ENCODE measurements around the gene RGSL1.

DNA sequence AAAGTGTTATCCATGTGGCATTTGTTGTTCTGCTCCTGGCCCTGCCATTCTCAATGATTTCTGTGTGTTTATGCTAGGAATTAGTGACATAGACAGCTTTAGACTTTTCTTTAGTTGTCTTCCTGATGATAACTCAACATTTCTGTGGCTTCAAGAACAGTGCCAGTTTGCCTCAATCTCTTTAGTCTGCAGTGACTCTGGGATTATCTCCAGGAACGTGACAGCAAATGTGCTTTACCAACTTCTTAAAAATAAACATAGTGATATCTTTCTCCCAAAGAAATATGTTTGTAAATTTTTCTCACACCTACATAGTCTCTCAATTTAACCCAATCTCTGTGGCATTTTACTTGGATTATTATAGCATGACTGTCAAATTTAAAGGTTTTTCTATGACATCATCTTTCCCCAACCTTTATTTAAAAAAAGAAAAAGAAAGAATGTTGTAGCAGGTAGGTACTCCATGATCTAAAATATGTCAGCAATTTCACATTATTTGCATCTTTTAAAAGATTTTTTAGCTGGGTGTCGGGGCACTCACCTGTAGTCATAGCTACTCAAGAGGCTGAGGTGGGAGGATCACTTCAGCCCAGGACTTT, 114.6 kb downstream of the RGSL1 start:
- TF ChIP-seq, protein P1, sequence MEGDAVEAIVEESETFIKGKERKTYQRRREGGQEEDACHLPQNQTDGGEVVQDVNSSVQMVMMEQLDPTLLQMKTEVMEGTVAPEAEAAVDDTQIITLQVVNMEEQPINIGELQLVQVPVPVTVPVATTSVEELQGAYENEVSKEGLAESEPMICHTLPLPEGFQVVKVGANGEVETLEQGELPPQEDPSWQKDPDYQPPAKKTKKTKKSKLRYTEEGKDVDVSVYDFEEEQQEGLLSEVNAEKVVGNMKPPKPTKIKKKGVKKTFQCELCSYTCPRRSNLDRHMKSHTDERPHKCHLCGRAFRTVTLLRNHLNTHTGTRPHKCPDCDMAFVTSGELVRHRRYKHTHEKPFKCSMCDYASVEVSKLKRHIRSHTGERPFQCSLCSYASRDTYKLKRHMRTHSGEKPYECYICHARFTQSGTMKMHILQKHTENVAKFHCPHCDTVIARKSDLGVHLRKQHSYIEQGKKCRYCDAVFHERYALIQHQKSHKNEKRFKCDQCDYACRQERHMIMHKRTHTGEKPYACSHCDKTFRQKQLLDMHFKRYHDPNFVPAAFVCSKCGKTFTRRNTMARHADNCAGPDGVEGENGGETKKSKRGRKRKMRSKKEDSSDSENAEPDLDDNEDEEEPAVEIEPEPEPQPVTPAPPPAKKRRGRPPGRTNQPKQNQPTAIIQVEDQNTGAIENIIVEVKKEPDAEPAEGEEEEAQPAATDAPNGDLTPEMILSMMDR (conservative IDR thresholded peaks at IDR 0.05; ENCODE audit: low read depth, low read length), result no peak
- no peak for TF ChIP-seq EZH2 (IDR thresholded peaks at IDR 0.05; ENCODE audit: low read length, unreplicated experiment)
- TF ChIP-seq EZH2phosphoT487 (IDR thresholded peaks at IDR 0.05; ENCODE audit: borderline replicate concordance, low read length), result no peak
